HEK293 (cell line): Measurements from ENCODE around the gene EHMT1.
"Not testable (repeated sequence)": the region's sequence is repeated elsewhere in the genome, so short reads cannot be mapped to it uniquely, and the experiment has no call there.

ENCODE experiments used
- CTCF ChIA-PET: fragments of 350-600 bp; formaldehyde crosslinking; extraction: SDS; loops from one replicate; lab custom pipeline; 2021; ENCODE audit warnings: antibody characterized with exemption; lab: Yijun Ruan, JAX
- POLR2A ChIA-PET: fragments of 300-600 bp; formaldehyde crosslinking; extraction: SDS; loops from one replicate; lab custom pipeline; 2020; ENCODE audit warnings: antibody characterized with exemption, inconsistent platforms; lab: Yijun Ruan, JAX
- H3K27ac ChIP-seq: fragments of 200-500 bp; sonication (Bioruptor generic); 2 replicates; pipeline ENCODE4 v1.5.1; 2014; ENCODE audit warnings: low read depth, low read length, control low read depth, inconsistent platforms; ENCODE audit errors: extremely low read depth
- H3K36me3 ChIP-seq, 2 experiments: fragments of 200-500 bp in 1 of 2; sonication (Bioruptor generic) in 1 of 2; 1 replicate in 1 of 2; 2 replicates in 1 of 2; pipeline ENCODE4 v1.5.1; 2014 to 2017; ENCODE audit warnings: inconsistent platforms in 2 of 2, low read length in 2 of 2; ENCODE audit not compliant: control insufficient read depth in 2 of 2, insufficient read depth in 1 of 2
- H3K4me1 ChIP-seq: fragments of 200-500 bp; sonication (Bioruptor generic); 2 replicates; pipeline ENCODE4 v1.5.1; 2014; ENCODE audit warnings: mild to moderate bottlenecking, low read length, inconsistent platforms; ENCODE audit not compliant: control insufficient read depth, insufficient read depth
- H3K4me3 ChIP-seq: 2 replicates; pipeline ENCODE4 v1.5.1; 2011; ENCODE audit warnings: low read depth, mild to moderate bottlenecking, control low read depth, low read length, moderate library complexity
- H3K9me3 ChIP-seq: fragments of 200-500 bp; sonication (Bioruptor generic); 2 replicates; pipeline ENCODE4 v1.5.1; 2014; ENCODE audit warnings: low read depth, low read length, inconsistent platforms; ENCODE audit not compliant: control insufficient read depth, insufficient read depth
- IKZF3 ChIP-seq: fragments of 450-650 bp; IDR thresholded peaks from 2 replicates; pipeline ENCODE4 v1.5.0; 2018; ENCODE audit warnings: missing biosample characterization, mild to moderate bottlenecking, missing genetic modification characterization, moderate library complexity
- KLF7 ChIP-seq: fragments of 450-650 bp; formaldehyde crosslinking; IDR thresholded peaks from 2 replicates; pipeline ENCODE4 v1.5.1; 2016; ENCODE audit warnings: missing biosample characterization, missing genetic modification characterization, borderline replicate concordance
- OSR2 ChIP-seq: fragments of 450-650 bp; formaldehyde crosslinking; IDR thresholded peaks from 2 replicates; pipeline ENCODE4 v1.5.1; 2016; ENCODE audit warnings: missing biosample characterization, missing genetic modification characterization
- SP3 ChIP-seq: fragments of 450-650 bp; formaldehyde crosslinking; IDR thresholded peaks from 2 replicates; pipeline ENCODE4 v1.5.1; 2016; ENCODE audit warnings: missing biosample characterization, missing genetic modification characterization
- ZEB2 ChIP-seq: fragments of 450-650 bp; formaldehyde crosslinking; IDR thresholded peaks from 2 replicates; pipeline ENCODE4 v1.5.1; 2016; ENCODE audit warnings: missing biosample characterization, missing genetic modification characterization
- ZFP41 ChIP-seq: fragments of 450-650 bp; formaldehyde crosslinking; IDR thresholded peaks from 2 replicates; pipeline ENCODE4 v1.5.1; 2016; ENCODE audit warnings: missing biosample characterization, missing genetic modification characterization, borderline replicate concordance
- ZNF121 ChIP-seq: fragments of 450-650 bp; formaldehyde crosslinking; IDR thresholded peaks from 2 replicates; pipeline ENCODE4 v1.5.1; 2016; ENCODE audit warnings: missing biosample characterization, missing genetic modification characterization
- ZNF169 ChIP-seq: fragments of 450-650 bp; formaldehyde crosslinking; IDR thresholded peaks from 2 replicates; pipeline ENCODE4 v1.5.1; 2016; ENCODE audit warnings: missing biosample characterization, missing genetic modification characterization
- ZNF2 ChIP-seq: fragments of 450-650 bp; formaldehyde crosslinking; IDR thresholded peaks from 2 replicates; pipeline ENCODE4 v1.5.1; 2016; ENCODE audit warnings: missing biosample characterization, missing genetic modification characterization
- ZNF776 ChIP-seq: fragments of 450-650 bp; formaldehyde crosslinking; IDR thresholded peaks from 2 replicates; pipeline ENCODE4 v1.5.0; 2017; ENCODE audit warnings: missing biosample characterization, missing genetic modification characterization, borderline replicate concordance
- ZNF785 ChIP-seq: fragments of 450-650 bp; formaldehyde crosslinking; IDR thresholded peaks from 2 replicates; pipeline ENCODE4 v1.5.1; 2016; ENCODE audit warnings: missing biosample characterization, missing genetic modification characterization
- ZNF837 ChIP-seq: fragments of 450-650 bp; formaldehyde crosslinking; IDR thresholded peaks from 2 replicates; pipeline ENCODE4 v1.5.1; 2016; ENCODE audit warnings: missing biosample characterization, missing genetic modification characterization
- ZSCAN16 ChIP-seq: fragments of 450-650 bp; formaldehyde crosslinking; IDR thresholded peaks from 2 replicates; pipeline ENCODE4 v1.5.1; 2016; ENCODE audit warnings: missing biosample characterization, missing genetic modification characterization
- ZSCAN23 ChIP-seq: fragments of 450-650 bp; formaldehyde crosslinking; IDR thresholded peaks from 2 replicates; pipeline ENCODE4 v1.5.1; 2016; ENCODE audit warnings: missing biosample characterization, missing genetic modification characterization
- TF ChIP-seq, protein P1 (sequence below): fragments of 450-650 bp; formaldehyde crosslinking; IDR thresholded peaks from 2 replicates; pipeline ENCODE4 v1.5.1; 2017; ENCODE audit warnings: missing biosample characterization, missing genetic modification characterization
- TF ChIP-seq, protein P2 (sequence below): fragments of 450-650 bp; formaldehyde crosslinking; IDR thresholded peaks from 2 replicates; pipeline ENCODE4 v1.5.1; 2016; ENCODE audit warnings: missing biosample characterization, missing genetic modification characterization
- TF ChIP-seq, protein P3 (sequence below): fragments of 450-650 bp; formaldehyde crosslinking; IDR thresholded peaks from 2 replicates; pipeline ENCODE4 v1.5.1; 2016; ENCODE audit warnings: missing biosample characterization, missing genetic modification characterization
- TF ChIP-seq, protein P4 (sequence below): fragments of 450-650 bp; formaldehyde crosslinking; optimal IDR thresholded peaks from 2 replicates; pipeline ENCODE3; 2016; ENCODE audit warnings: missing biosample characterization, mild to moderate bottlenecking, missing genetic modification characterization

The EHMT1 gene

DNA sequence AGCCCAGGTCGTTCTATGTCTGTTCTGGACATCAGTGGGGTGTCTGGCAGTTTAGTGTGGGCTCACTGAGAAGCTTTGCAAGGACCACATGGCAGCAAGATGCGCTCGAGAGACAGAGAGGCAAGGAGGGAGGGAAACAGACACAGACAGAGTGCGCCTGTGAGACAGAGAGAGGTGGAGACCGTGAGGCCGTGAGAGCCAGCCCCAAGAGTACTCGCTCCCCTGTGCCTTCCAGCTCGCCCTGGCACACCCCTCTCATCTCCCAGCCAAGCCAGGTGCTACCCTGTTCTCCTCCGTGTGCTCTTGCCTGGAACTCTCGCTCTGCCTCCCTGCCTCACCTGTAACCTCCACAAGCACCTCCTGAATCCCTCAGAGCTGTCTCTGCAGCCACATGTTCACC lies 106.8 kb downstream of the EHMT1 start (continued):
- TF ChIP-seq, protein P1, sequence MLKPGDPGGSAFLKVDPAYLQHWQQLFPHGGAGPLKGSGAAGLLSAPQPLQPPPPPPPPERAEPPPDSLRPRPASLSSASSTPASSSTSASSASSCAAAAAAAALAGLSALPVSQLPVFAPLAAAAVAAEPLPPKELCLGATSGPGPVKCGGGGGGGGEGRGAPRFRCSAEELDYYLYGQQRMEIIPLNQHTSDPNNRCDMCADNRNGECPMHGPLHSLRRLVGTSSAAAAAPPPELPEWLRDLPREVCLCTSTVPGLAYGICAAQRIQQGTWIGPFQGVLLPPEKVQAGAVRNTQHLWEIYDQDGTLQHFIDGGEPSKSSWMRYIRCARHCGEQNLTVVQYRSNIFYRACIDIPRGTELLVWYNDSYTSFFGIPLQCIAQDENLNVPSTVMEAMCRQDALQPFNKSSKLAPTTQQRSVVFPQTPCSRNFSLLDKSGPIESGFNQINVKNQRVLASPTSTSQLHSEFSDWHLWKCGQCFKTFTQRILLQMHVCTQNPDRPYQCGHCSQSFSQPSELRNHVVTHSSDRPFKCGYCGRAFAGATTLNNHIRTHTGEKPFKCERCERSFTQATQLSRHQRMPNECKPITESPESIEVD (tag by site-specific recombination): no peak
- TF ChIP-seq ZFP41 (tag by site-specific recombination): no peak

DNA sequence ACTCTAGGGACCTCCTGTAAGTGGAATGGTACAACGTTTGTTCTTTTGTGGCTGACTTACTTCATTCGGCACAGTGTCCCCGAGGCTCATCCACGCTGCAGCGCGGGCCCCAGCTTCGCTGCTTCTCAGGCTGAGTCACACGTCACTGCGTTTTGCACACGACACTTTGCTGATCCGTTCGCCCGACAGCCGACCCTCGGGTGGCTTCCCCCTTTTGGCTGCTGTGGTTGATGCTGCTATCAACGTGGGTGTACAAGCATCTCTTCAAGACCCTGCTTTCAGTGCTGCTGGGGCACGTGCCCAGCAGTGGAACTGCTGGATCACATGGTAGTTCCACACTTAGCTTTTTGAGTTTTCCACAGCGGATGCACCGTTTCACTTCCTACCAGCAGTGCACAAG lies 107.5 kb downstream of the EHMT1 start:
- H3K27ac ChIP-seq, H3K4me3 ChIP-seq, H3K4me1 ChIP-seq, POLR2A ChIA-PET, H3K9me3 ChIP-seq, CTCF ChIA-PET: not testable (repeated sequence)
- peaks cover 0 to 47% of the 10 kb centered on the region in 2 experiments; a peak in 1 of 3 replicates for H3K36me3 ChIP-seq

DNA sequence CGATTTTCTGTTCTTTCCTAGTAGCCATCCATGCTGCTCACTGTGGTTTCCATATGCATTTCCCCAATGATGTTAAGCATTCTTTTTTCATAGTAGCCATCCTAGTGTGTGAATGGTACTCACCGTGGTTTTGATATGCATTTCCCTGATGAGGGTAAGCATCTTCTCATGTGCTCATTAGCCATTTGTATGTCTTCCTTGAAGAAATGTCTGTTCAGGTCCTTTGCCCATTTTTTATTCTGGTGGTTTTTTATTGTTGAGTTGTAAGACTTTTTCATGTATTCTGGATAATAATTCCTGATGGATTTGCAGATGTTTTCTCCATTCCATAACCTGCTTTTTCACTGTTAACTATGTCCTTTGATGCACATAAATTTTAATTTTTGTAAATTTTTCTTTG lies 108.0 kb downstream of the EHMT1 start:
- Histone ChIP-seq H3K36me3 (peaks cover 0 to 51% of the 10 kb centered on the region in 2 experiments; a peak in 1 of 3 replicates), H3K4me1 (no peaks in the 10 kb centered on the region), H3K4me3 (no peak overlapping the region), H3K9me3 (no peaks in the 10 kb centered on the region), H3K27ac (no peak overlapping the region)
- ChIA-PET POLR2A (no interaction called here), CTCF (no interaction called here)
- TF ChIP-seq KLF7 (tag by site-specific recombination) (no peak), ZNF785 (tag by site-specific recombination) (no peak), ZSCAN23 (tag by site-specific recombination) (no peak), ZSCAN16 (tag by site-specific recombination) (no peak), OSR2 (tag by site-specific recombination) (no peak), ZNF2 (tag by site-specific recombination) (no peak), ZNF121 (no peak), SP3 (no peak), ZNF169 (tag by site-specific recombination) (no peak), IKZF3 (tag by site-specific recombination) (no peak), ZEB2 (no peak), ZNF837 (tag by site-specific recombination) (no peak), ZNF776 (tag by site-specific recombination) (no peak)
- TF ChIP-seq, protein P2, sequence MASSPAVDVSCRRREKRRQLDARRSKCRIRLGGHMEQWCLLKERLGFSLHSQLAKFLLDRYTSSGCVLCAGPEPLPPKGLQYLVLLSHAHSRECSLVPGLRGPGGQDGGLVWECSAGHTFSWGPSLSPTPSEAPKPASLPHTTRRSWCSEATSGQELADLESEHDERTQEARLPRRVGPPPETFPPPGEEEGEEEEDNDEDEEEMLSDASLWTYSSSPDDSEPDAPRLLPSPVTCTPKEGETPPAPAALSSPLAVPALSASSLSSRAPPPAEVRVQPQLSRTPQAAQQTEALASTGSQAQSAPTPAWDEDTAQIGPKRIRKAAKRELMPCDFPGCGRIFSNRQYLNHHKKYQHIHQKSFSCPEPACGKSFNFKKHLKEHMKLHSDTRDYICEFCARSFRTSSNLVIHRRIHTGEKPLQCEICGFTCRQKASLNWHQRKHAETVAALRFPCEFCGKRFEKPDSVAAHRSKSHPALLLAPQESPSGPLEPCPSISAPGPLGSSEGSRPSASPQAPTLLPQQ (tag by site-specific recombination): no peak
- TF ChIP-seq, protein P3, sequence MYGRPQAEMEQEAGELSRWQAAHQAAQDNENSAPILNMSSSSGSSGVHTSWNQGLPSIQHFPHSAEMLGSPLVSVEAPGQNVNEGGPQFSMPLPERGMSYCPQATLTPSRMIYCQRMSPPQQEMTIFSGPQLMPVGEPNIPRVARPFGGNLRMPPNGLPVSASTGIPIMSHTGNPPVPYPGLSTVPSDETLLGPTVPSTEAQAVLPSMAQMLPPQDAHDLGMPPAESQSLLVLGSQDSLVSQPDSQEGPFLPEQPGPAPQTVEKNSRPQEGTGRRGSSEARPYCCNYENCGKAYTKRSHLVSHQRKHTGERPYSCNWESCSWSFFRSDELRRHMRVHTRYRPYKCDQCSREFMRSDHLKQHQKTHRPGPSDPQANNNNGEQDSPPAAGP (tag by site-specific recombination): no peak
- TF ChIP-seq, protein P4, sequence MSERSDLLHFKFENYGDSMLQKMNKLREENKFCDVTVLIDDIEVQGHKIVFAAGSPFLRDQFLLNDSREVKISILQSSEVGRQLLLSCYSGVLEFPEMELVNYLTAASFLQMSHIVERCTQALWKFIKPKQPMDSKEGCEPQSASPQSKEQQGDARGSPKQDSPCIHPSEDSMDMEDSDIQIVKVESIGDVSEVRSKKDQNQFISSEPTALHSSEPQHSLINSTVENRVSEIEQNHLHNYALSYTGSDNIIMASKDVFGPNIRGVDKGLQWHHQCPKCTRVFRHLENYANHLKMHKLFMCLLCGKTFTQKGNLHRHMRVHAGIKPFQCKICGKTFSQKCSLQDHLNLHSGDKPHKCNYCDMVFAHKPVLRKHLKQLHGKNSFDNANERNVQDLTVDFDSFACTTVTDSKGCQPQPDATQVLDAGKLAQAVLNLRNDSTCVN (tag by site-specific recombination): no peak
